ENCODE data around the gene CAPN5.

GRCh38 chr11:77155082-77155475, 88.3 kb downstream of the CAPN5 start:
- TF ChIP-seq, protein P1, sequence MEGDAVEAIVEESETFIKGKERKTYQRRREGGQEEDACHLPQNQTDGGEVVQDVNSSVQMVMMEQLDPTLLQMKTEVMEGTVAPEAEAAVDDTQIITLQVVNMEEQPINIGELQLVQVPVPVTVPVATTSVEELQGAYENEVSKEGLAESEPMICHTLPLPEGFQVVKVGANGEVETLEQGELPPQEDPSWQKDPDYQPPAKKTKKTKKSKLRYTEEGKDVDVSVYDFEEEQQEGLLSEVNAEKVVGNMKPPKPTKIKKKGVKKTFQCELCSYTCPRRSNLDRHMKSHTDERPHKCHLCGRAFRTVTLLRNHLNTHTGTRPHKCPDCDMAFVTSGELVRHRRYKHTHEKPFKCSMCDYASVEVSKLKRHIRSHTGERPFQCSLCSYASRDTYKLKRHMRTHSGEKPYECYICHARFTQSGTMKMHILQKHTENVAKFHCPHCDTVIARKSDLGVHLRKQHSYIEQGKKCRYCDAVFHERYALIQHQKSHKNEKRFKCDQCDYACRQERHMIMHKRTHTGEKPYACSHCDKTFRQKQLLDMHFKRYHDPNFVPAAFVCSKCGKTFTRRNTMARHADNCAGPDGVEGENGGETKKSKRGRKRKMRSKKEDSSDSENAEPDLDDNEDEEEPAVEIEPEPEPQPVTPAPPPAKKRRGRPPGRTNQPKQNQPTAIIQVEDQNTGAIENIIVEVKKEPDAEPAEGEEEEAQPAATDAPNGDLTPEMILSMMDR (IDR thresholded peaks at IDR 0.05), result no peak
- TF ChIP-seq JUN (IDR thresholded peaks at IDR 0.05) (no peak), CHD2 (IDR thresholded peaks at IDR 0.05; ENCODE audit: low read length, partially characterized antibody) (no peak), RNF2 (IDR thresholded peaks at IDR 0.05; ENCODE audit: borderline replicate concordance, low read depth) (no peak)
